WTC11 (cell line): ENCODE data around the gene ZBTB21. TPM values are rescaled to one million over a fixed set of nuclear protein-coding genes. Genes with fewer than 3 reads are reported as not detected.
"Not testable (repeated sequence)": the region's sequence is repeated elsewhere in the genome, so short reads cannot be mapped to it uniquely, and the experiment has no call there.

Experiments used
- ATAC-seq: fragments of 200-7000 bp; cut with Tn5 transposase; 2 replicates; pipeline ENCODE4 v1.10.0; 2021; ENCODE audit warnings: mild to moderate bottlenecking, moderate library complexity
- CTCF ChIA-PET: fragments of 300-600 bp; sonication (Branson Sonifier 250); formaldehyde crosslinking; loops from one replicate; lab custom pipeline; 2021; ENCODE audit warnings: antibody characterized with exemption; lab: Charles Lee
- POLR2A ChIA-PET: fragments of 350-600 bp; sonication (Branson Sonifier 250); formaldehyde crosslinking; loops from one replicate; lab custom pipeline; 2021; ENCODE audit warnings: antibody characterized with exemption; lab: Charles Lee
- DNase-seq: peaks from one replicate; pipeline ENCODE4 v3.0.0; 2021; ENCODE audit warnings: low spot score
- H3K27ac Mint-ChIP-seq: 2 replicates; pipeline ENCODE4 v1.8.0; 2021; ENCODE audit warnings: mixed read lengths
- H3K27me3 Mint-ChIP-seq: 2 replicates; pipeline ENCODE4 v1.8.0; 2021; ENCODE audit warnings: low read depth, mild to moderate bottlenecking, moderate library complexity, mixed read lengths
- H3K36me3 Mint-ChIP-seq: 2 replicates; pipeline ENCODE4 v1.8.0; 2021; ENCODE audit warnings: mixed read lengths
- H3K4me1 Mint-ChIP-seq: 2 replicates; pipeline ENCODE4 v1.8.0; 2022; ENCODE audit warnings: mixed read lengths
- H3K4me3 Mint-ChIP-seq: 2 replicates; pipeline ENCODE4 v1.8.0; 2021; ENCODE audit warnings: mild to moderate bottlenecking, moderate library complexity, mixed read lengths
- H3K9me3 Mint-ChIP-seq: 2 replicates; pipeline ENCODE4 v1.8.0; 2021; ENCODE audit warnings: mixed read lengths
- ATF3 ChIP-seq: sonication (generic); formaldehyde crosslinking; conservative IDR thresholded peaks from 2 replicates; pipeline ENCODE4 v1.8.1; 2022; ENCODE audit warnings: mild to moderate bottlenecking, missing genetic modification reagents
- CBFB ChIP-seq: sonication (generic); formaldehyde crosslinking; IDR thresholded peaks from 2 replicates; pipeline ENCODE4 v1.8.1; 2022; ENCODE audit warnings: mild to moderate bottlenecking, low read depth, missing genetic modification reagents
- FOXK1 ChIP-seq: sonication (generic); formaldehyde crosslinking; IDR thresholded peaks from 2 replicates; pipeline ENCODE4 v1.8.0; 2022; ENCODE audit warnings: mild to moderate bottlenecking, moderate library complexity, missing genetic modification reagents
- FOXP1 ChIP-seq: sonication (generic); formaldehyde crosslinking; IDR thresholded peaks from 2 replicates; pipeline ENCODE4 v1.8.0; 2022; ENCODE audit warnings: missing genetic modification reagents, mild to moderate bottlenecking, moderate library complexity, borderline replicate concordance
- NFE2L1 ChIP-seq: sonication (generic); formaldehyde crosslinking; IDR thresholded peaks from 2 replicates; pipeline ENCODE4 v1.8.1; 2023; ENCODE audit warnings: missing genetic modification reagents
- NR1H2 ChIP-seq: sonication (generic); formaldehyde crosslinking; IDR thresholded peaks from 2 replicates; pipeline ENCODE4 v1.9.0; 2021; ENCODE audit warnings: mild to moderate bottlenecking, moderate library complexity, missing genetic modification reagents
- RELA ChIP-seq: sonication (generic); formaldehyde crosslinking; IDR thresholded peaks from 2 replicates; pipeline ENCODE4 v1.8.1; 2022; ENCODE audit warnings: missing genetic modification reagents, mild to moderate bottlenecking, borderline replicate concordance
- RORB ChIP-seq: fragments of 250-450 bp; sonication (Bioruptor Pico); IDR thresholded peaks from 2 replicates; pipeline ENCODE4 v1.9.0; 2021; ENCODE audit warnings: mild to moderate bottlenecking
- TCF7 ChIP-seq: sonication (generic); formaldehyde crosslinking; IDR thresholded peaks from 2 replicates; pipeline ENCODE4 v1.8.0; 2022; ENCODE audit warnings: mild to moderate bottlenecking, low read depth, missing genetic modification reagents, moderate library complexity
- total RNA-seq: library from RNA; stranded (reverse); gene quantifications from 3 replicates; pipeline ENCODE4 v1.2.3, GENCODE V29; 2021
- TF ChIP-seq, protein P1 (sequence below): sonication (generic); formaldehyde crosslinking; IDR thresholded peaks from 2 replicates; pipeline ENCODE4 v1.8.0; 2023; ENCODE audit warnings: missing genetic modification reagents, mild to moderate bottlenecking, borderline replicate concordance
- TF ChIP-seq, protein P2 (sequence below): sonication (generic); formaldehyde crosslinking; IDR thresholded peaks from 2 replicates; pipeline ENCODE4 v1.8.0; 2022; ENCODE audit warnings: mild to moderate bottlenecking, missing genetic modification reagents
- TF ChIP-seq, protein P3 (sequence below): sonication (generic); formaldehyde crosslinking; IDR thresholded peaks from 2 replicates; pipeline ENCODE4 v1.8.0; 2023; ENCODE audit warnings: missing genetic modification reagents
- TF ChIP-seq, protein P4 (sequence below): sonication (generic); formaldehyde crosslinking; IDR thresholded peaks from 2 replicates; pipeline ENCODE4 v1.8.1; 2022; ENCODE audit warnings: low read depth, missing genetic modification reagents, borderline replicate concordance
- TF ChIP-seq, protein P5 (sequence below): sonication (generic); formaldehyde crosslinking; IDR thresholded peaks from 2 replicates; pipeline ENCODE4 v1.8.1; 2023; ENCODE audit warnings: mild to moderate bottlenecking, missing genetic modification reagents

The ZBTB21 gene
- total RNA-seq, 1 experiment from 2014 or later, result 13.8 TPM

- H3K27ac Mint-ChIP-seq, result no peak overlapping the region
- TF ChIP-seq, protein P1, sequence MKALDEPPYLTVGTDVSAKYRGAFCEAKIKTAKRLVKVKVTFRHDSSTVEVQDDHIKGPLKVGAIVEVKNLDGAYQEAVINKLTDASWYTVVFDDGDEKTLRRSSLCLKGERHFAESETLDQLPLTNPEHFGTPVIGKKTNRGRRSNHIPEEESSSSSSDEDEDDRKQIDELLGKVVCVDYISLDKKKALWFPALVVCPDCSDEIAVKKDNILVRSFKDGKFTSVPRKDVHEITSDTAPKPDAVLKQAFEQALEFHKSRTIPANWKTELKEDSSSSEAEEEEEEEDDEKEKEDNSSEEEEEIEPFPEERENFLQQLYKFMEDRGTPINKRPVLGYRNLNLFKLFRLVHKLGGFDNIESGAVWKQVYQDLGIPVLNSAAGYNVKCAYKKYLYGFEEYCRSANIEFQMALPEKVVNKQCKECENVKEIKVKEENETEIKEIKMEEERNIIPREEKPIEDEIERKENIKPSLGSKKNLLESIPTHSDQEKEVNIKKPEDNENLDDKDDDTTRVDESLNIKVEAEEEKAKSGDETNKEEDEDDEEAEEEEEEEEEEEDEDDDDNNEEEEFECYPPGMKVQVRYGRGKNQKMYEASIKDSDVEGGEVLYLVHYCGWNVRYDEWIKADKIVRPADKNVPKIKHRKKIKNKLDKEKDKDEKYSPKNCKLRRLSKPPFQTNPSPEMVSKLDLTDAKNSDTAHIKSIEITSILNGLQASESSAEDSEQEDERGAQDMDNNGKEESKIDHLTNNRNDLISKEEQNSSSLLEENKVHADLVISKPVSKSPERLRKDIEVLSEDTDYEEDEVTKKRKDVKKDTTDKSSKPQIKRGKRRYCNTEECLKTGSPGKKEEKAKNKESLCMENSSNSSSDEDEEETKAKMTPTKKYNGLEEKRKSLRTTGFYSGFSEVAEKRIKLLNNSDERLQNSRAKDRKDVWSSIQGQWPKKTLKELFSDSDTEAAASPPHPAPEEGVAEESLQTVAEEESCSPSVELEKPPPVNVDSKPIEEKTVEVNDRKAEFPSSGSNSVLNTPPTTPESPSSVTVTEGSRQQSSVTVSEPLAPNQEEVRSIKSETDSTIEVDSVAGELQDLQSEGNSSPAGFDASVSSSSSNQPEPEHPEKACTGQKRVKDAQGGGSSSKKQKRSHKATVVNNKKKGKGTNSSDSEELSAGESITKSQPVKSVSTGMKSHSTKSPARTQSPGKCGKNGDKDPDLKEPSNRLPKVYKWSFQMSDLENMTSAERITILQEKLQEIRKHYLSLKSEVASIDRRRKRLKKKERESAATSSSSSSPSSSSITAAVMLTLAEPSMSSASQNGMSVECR, result no peak
- no peak for TF ChIP-seq FOXK1 (CRISPR knock-in tag)
- TF ChIP-seq, protein P2, sequence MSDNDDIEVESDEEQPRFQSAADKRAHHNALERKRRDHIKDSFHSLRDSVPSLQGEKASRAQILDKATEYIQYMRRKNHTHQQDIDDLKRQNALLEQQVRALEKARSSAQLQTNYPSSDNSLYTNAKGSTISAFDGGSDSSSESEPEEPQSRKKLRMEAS (CRISPR knock-in tag), result no peak
- TF ChIP-seq, protein P3, sequence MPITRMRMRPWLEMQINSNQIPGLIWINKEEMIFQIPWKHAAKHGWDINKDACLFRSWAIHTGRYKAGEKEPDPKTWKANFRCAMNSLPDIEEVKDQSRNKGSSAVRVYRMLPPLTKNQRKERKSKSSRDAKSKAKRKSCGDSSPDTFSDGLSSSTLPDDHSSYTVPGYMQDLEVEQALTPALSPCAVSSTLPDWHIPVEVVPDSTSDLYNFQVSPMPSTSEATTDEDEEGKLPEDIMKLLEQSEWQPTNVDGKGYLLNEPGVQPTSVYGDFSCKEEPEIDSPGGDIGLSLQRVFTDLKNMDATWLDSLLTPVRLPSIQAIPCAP, result no peak
- TF ChIP-seq ATF3 (CRISPR knock-in tag), result no peak
- TF ChIP-seq, protein P4, sequence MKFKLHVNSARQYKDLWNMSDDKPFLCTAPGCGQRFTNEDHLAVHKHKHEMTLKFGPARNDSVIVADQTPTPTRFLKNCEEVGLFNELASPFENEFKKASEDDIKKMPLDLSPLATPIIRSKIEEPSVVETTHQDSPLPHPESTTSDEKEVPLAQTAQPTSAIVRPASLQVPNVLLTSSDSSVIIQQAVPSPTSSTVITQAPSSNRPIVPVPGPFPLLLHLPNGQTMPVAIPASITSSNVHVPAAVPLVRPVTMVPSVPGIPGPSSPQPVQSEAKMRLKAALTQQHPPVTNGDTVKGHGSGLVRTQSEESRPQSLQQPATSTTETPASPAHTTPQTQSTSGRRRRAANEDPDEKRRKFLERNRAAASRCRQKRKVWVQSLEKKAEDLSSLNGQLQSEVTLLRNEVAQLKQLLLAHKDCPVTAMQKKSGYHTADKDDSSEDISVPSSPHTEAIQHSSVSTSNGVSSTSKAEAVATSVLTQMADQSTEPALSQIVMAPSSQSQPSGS (CRISPR knock-in tag), result no peak
- no peak for TF ChIP-seq FOXP1 (CRISPR knock-in tag)
- TF ChIP-seq NFE2L1, result no peak
- CTCF ChIA-PET, result interaction anchor here (1.0 to 2.7 kb wide), 6 partner anchors 11 to 348 kb away, joined by 3 to 10 read pairs (median 4); no protein-coding TSS in a partner anchor
- H3K27me3 Mint-ChIP-seq, result no peaks in the 10 kb centered on the region
- H3K9me3 Mint-ChIP-seq, result no peaks in the 10 kb centered on the region
- no peaks in the 10 kb centered on the region for H3K36me3 Mint-ChIP-seq
- no peak overlapping the region for H3K4me3 Mint-ChIP-seq
- no peak for DNase-seq
- POLR2A ChIA-PET, result no interaction called here
- 0 out of 2 replicates have a peak, but pooled peaks have one; percentile 14 for ATAC-seq
- peaks cover 18% of the 10 kb centered on the region for H3K4me1 Mint-ChIP-seq
Measured at GRCh38 chr21:41960386-41960785, 49.8 kb downstream of the ZBTB21 start.

DNA sequence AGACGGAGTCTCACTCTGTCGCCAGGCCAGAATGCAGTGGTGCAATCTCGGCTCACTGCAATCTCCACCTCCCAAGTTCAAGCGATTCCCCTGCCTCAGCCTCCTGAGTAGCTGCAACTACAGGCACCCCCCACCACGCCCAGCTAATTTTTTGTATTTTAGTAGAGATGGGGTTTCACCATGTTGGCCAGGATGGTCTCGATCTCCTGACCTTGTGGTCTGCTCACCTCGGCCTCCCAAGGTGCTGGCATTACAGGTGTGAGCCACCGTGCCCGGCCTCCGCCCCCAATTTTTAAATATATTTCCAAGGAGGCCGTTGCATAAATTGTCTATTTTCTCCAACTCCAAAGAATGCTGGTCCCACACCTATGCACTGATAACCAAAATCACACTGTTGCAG, 50.5 kb downstream of the ZBTB21 start:
- H3K36me3 Mint-ChIP-seq, ATAC-seq, DNase-seq, H3K4me3 Mint-ChIP-seq, POLR2A ChIA-PET, H3K9me3 Mint-ChIP-seq, H3K27ac Mint-ChIP-seq, H3K27me3 Mint-ChIP-seq: not testable (repeated sequence)
- CTCF ChIA-PET, result interaction anchor here (2.0 kb wide), 1 partner anchor 14 kb away, joined by 10 read pairs; no protein-coding TSS in a partner anchor
- peaks cover 18% of the 10 kb centered on the region for H3K4me1 Mint-ChIP-seq

GRCh38 chr21:41958886-41959563, 51.1 kb downstream of the ZBTB21 start:
- H3K9me3 Mint-ChIP-seq, result no peaks in the 10 kb centered on the region
- no peaks in the 10 kb centered on the region for H3K27me3 Mint-ChIP-seq
- CTCF ChIA-PET, result no interaction called here
- ATAC-seq (no peak), DNase-seq (no peak)
- no peaks in the 10 kb centered on the region for H3K36me3 Mint-ChIP-seq
- TF ChIP-seq, protein P1, result no peak
- TF ChIP-seq, protein P5, sequence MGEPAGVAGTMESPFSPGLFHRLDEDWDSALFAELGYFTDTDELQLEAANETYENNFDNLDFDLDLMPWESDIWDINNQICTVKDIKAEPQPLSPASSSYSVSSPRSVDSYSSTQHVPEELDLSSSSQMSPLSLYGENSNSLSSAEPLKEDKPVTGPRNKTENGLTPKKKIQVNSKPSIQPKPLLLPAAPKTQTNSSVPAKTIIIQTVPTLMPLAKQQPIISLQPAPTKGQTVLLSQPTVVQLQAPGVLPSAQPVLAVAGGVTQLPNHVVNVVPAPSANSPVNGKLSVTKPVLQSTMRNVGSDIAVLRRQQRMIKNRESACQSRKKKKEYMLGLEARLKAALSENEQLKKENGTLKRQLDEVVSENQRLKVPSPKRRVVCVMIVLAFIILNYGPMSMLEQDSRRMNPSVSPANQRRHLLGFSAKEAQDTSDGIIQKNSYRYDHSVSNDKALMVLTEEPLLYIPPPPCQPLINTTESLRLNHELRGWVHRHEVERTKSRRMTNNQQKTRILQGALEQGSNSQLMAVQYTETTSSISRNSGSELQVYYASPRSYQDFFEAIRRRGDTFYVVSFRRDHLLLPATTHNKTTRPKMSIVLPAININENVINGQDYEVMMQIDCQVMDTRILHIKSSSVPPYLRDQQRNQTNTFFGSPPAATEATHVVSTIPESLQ, result no peak
- TF ChIP-seq TCF7 (CRISPR knock-in tag) (no peak), NFE2L1 (no peak), RORB (CRISPR knock-in tag) (no peak), NR1H2 (CRISPR knock-in tag) (no peak), RELA (no peak), CBFB (CRISPR knock-in tag) (no peak)
- H3K27ac Mint-ChIP-seq, result no peak overlapping the region
- peaks cover 21% of the 10 kb centered on the region for H3K4me1 Mint-ChIP-seq
- POLR2A ChIA-PET, result no interaction called here
- H3K4me3 Mint-ChIP-seq, result no peak overlapping the region
